K562 (cell line): ENCODE measurements around the gene PRM3. TPM values are rescaled to one million over a fixed set of nuclear protein-coding genes. Genes with fewer than 3 reads are reported as not detected.
A peak's percentile ranks its signal among the peaks of the same experiment; 100 is the strongest.

ENCODE experiments used
- EP300 ChIP-seq: IDR thresholded peaks from 2 replicates; pipeline ENCODE4 v1.6.1; 2012; ENCODE audit warnings: low read length, improper control_type of control experiment
- ETV5 ChIP-seq: sonication (generic); formaldehyde crosslinking; IDR thresholded peaks from 2 replicates; pipeline ENCODE4 v1.4.0; 2020; ENCODE audit warnings: low read depth, mild to moderate bottlenecking, missing genetic modification reagents
- KDM2B ChIP-seq: fragments of 250-450 bp; sonication (Bioruptor Pico); IDR thresholded peaks from 2 replicates; pipeline ENCODE4 v1.8.0; 2021; ENCODE audit warnings: mild to moderate bottlenecking, moderate library complexity
- MYC ChIP-seq, 2 experiments: fragments of 250-450 bp in 1 of 2; sonication (Bioruptor Pico) in 1 of 2; IDR thresholded peaks; 2 replicates each; pipeline versions ENCODE4 v1.5.1 to v1.6.1; 2012 to 2021; ENCODE audit warnings: low read depth in 2 of 2, borderline replicate concordance in 1 of 2, improper control_type of control experiment in 1 of 2, low read length in 1 of 2, mild to moderate bottlenecking in 1 of 2, moderate library complexity in 1 of 2
- RB1 ChIP-seq: fragments of 450-650 bp; IDR thresholded peaks from 2 replicates; pipeline ENCODE4 v1.6.1; 2017; ENCODE audit warnings: low read depth, mild to moderate bottlenecking
- RBBP5 ChIP-seq: fragments of 200-600 bp; sonication (generic); IDR thresholded peaks from 2 replicates; pipeline ENCODE4 v1.6.1; 2012; ENCODE audit warnings: borderline replicate concordance, mild to moderate bottlenecking, low read length, control low read depth, inconsistent platforms; ENCODE audit not compliant: insufficient read depth, poor library complexity, severe bottlenecking
- RBM17 ChIP-seq: fragments of 200-400 bp; formaldehyde crosslinking; IDR thresholded peaks from 2 replicates; pipeline ENCODE4 v1.6.1; 2017; ENCODE audit warnings: low read depth, mild to moderate bottlenecking, low read length, borderline replicate concordance
- SMAD1 ChIP-seq: fragments of 150-350 bp; IDR thresholded peaks from 2 replicates; pipeline ENCODE4 v1.6.1; 2014; ENCODE audit warnings: low read length, low read depth; ENCODE audit not compliant: partially characterized antibody
- SMC3 ChIP-seq: conservative IDR thresholded peaks from 2 replicates; pipeline ENCODE4 v1.6.1; 2011; ENCODE audit warnings: low read depth, low read length, improper control_type of control experiment; ENCODE audit not compliant: insufficient read depth
- STAG1 ChIP-seq: sonication (generic); formaldehyde crosslinking; IDR thresholded peaks from 2 replicates; pipeline ENCODE4 v1.5.0; 2020; ENCODE audit warnings: missing genetic modification reagents, borderline replicate concordance
- TEAD4 ChIP-seq, 2 experiments: sonication (generic) in 1 of 2; formaldehyde crosslinking in 1 of 2; IDR thresholded peaks; 2 replicates each; pipeline versions ENCODE4 v1.6.1 to v1.8.0; 2012 to 2022; ENCODE audit warnings: borderline replicate concordance in 1 of 2, inconsistent platforms in 1 of 2, low read length in 1 of 2, mild to moderate bottlenecking in 1 of 2, missing genetic modification reagents in 1 of 2
- ZBTB17 ChIP-seq: fragments of 450-650 bp; formaldehyde crosslinking; IDR thresholded peaks from 2 replicates; pipeline ENCODE4 v1.4.0; 2020; ENCODE audit warnings: mild to moderate bottlenecking
- ZFX ChIP-seq: sonication (generic); formaldehyde crosslinking; IDR thresholded peaks from 2 replicates; pipeline ENCODE4 v1.8.0; 2022; ENCODE audit warnings: mild to moderate bottlenecking, missing genetic modification reagents, moderate library complexity
- polyA plus RNA-seq, 8 experiments: library from polyadenylated mRNA; depleted of rRNA in 4 of 8; stranded (reverse) in 5 of 8; unstranded in 3 of 8; fragments of >200 nt; fragmentation: Nextera tagmentation in 2 of 8; fragmentation: Illumina TruSeq in 1 of 8; extraction: Ambion mirVana in 2 of 8; extraction: Trizol in 1 of 8; gene quantifications; 2 replicates each; pipeline versions ENCODE4 v1.2.1 to v1.2.3, GENCODE V29; 2011 to 2014; ENCODE audit warnings: inconsistent platforms in 1 of 8, missing spikeins in 1 of 8
- total RNA-seq, 7 experiments: library from RNA; depleted of rRNA in 6 of 7; stranded (reverse); fragments of >200 nt in 6 of 7; fragmentation: Illumina TruSeq in 2 of 7; extraction: Trizol in 2 of 7; gene quantifications; 2 replicates each; pipeline versions ENCODE4 v1.2.1 to v1.2.3, GENCODE V29; 2011 to 2021; ENCODE audit warnings: low replicate concordance in 1 of 7
- TF ChIP-seq, protein P1 (sequence below): sonication (generic); formaldehyde crosslinking; IDR thresholded peaks from 2 replicates; pipeline ENCODE4 v1.8.0; 2022; ENCODE audit warnings: missing genetic modification reagents, mild to moderate bottlenecking, moderate library complexity, borderline replicate concordance
- TF ChIP-seq, protein P2 (sequence below), 2 experiments: fragments of 450-650 bp in 1 of 2; sonication (generic) in 1 of 2; formaldehyde crosslinking in 1 of 2; IDR thresholded peaks; 2 replicates each; pipeline versions ENCODE4 v1.7.1 to v1.9.0; 2016 to 2022; ENCODE audit warnings: inconsistent platforms in 1 of 2, mild to moderate bottlenecking in 1 of 2, missing genetic modification reagents in 1 of 2

PRM3 gene
- total and polyA plus RNA-seq, 9 of the 15 experiments (the other 6 are each of a cell fraction or from before 2014, with no cell fraction given), result not detected

DNA sequence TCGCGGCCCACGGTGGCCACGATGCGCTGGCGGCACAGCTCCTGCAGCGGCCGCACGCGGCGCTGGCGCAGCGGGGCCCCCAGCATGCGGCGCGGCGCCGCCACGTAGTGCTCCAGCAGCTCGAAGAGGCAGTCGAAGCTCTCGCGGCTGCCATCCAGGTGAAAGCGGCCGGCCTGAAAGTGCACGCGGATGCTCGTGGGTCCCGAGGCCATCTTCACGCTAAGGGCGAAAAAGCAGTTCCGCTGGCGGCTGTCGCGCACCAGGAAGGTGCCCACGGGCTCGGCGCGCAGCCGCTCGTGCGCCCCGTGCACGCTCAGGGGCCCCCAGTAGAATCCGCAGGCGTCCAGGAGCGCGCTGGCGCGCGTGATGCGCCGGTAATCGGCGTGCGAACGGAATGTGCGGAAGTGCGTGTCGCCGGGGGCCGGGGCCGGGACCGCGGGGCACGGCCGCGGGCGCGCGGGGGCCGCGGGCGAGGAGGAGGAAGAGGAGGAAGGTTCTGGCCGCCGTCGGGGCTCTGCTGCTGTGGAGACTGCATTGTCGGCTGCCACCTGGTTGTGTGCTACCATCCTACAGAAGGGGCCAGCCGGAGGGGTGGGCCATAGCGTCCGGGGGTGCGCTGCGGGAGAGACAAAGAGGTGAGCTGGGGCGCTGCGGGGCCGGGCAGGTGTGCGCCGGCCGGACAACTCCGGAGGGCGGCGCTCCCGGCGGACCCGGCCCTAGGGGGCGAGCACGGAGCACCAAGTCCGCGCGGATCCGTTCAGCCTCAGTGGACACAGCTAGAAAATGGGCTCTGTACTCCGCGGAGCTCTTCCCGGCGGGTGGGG, 18.3 kb downstream of the PRM3 start (continued):
- peak; percentile 87 for TF ChIP-seq ZFX (CRISPR knock-in tag)
- peak; percentile 50 for TF ChIP-seq RB1
- no peak for TF ChIP-seq RBM17
- TF ChIP-seq STAG1 (CRISPR knock-in tag), result peak; percentile 87
- TF ChIP-seq, protein P1, sequence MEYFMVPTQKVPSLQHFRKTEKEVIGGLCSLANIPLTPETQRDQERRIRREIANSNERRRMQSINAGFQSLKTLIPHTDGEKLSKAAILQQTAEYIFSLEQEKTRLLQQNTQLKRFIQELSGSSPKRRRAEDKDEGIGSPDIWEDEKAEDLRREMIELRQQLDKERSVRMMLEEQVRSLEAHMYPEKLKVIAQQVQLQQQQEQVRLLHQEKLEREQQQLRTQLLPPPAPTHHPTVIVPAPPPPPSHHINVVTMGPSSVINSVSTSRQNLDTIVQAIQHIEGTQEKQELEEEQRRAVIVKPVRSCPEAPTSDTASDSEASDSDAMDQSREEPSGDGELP (CRISPR knock-in tag), result 0 out of 2 replicates have a peak, but pooled peaks have one; percentile 11
- no peak for TF ChIP-seq SMAD1
- TF ChIP-seq MYC (IDR thresholded peaks at IDR 0.05; ENCODE audit: low read depth, low read length), result peak; percentile 92
- no peak for TF ChIP-seq MYC (CRISPR knock-in tag; IDR thresholded peaks at IDR 0.05; ENCODE audit: borderline replicate concordance, low read depth)
- TF ChIP-seq SMC3, result 0 out of 2 replicates have a peak, but pooled peaks have one; percentile 3
- no peak for TF ChIP-seq EP300
- TF ChIP-seq KDM2B (CRISPR knock-in tag), result peak; percentile 94
- peak; percentile 77; the same call in 1 of the 2 replicates for TF ChIP-seq ZBTB17 (CRISPR knock-in tag)
- peak; percentile 54; the same call in 1 of the 2 replicates for TF ChIP-seq ETV5 (CRISPR knock-in tag)
- peak; percentile 16; the same call in 1 of the 2 replicates for TF ChIP-seq TEAD4 (IDR thresholded peaks at IDR 0.05; ENCODE audit: low read length)
- TF ChIP-seq TEAD4 (CRISPR knock-in tag; IDR thresholded peaks at IDR 0.05; ENCODE audit: borderline replicate concordance), result peak; percentile 100
- TF ChIP-seq RBBP5, result peak; percentile 89
- TF ChIP-seq, protein P2, sequence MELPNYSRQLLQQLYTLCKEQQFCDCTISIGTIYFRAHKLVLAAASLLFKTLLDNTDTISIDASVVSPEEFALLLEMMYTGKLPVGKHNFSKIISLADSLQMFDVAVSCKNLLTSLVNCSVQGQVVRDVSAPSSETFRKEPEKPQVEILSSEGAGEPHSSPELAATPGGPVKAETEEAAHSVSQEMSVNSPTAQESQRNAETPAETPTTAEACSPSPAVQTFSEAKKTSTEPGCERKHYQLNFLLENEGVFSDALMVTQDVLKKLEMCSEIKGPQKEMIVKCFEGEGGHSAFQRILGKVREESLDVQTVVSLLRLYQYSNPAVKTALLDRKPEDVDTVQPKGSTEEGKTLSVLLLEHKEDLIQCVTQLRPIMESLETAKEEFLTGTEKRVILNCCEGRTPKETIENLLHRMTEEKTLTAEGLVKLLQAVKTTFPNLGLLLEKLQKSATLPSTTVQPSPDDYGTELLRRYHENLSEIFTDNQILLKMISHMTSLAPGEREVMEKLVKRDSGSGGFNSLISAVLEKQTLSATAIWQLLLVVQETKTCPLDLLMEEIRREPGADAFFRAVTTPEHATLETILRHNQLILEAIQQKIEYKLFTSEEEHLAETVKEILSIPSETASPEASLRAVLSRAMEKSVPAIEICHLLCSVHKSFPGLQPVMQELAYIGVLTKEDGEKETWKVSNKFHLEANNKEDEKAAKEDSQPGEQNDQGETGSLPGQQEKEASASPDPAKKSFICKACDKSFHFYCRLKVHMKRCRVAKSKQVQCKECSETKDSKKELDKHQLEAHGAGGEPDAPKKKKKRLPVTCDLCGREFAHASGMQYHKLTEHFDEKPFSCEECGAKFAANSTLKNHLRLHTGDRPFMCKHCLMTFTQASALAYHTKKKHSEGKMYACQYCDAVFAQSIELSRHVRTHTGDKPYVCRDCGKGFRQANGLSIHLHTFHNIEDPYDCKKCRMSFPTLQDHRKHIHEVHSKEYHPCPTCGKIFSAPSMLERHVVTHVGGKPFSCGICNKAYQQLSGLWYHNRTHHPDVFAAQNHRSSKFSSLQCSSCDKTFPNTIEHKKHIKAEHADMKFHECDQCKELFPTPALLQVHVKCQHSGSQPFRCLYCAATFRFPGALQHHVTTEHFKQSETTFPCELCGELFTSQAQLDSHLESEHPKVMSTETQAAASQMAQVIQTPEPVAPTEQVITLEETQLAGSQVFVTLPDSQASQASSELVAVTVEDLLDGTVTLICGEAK (IDR thresholded peaks at IDR 0.05), result no peak
- TF ChIP-seq, protein P2 (CRISPR knock-in tag; IDR thresholded peaks at IDR 0.05), result peak; percentile 82
